NB4 (cell line): ENCODE measurements around the gene ARID3C.

Experiments used
- POLR2A ChIP-seq: IDR thresholded peaks from 2 replicates; pipeline ENCODE4 v1.6.1; 2011; ENCODE audit warnings: mild to moderate bottlenecking; ENCODE audit not compliant: insufficient read length; ENCODE audit errors: extremely low read depth
- TF ChIP-seq, protein P1 (sequence below): IDR thresholded peaks from one replicate; pipeline ENCODE4 v1.5.1; 2012; ENCODE audit warnings: low read depth, low read length
- TF ChIP-seq, protein P2 (sequence below): IDR thresholded peaks from 2 replicates; pipeline ENCODE4 v1.6.1; 2011; ENCODE audit warnings: low read depth, low read length

DNA sequence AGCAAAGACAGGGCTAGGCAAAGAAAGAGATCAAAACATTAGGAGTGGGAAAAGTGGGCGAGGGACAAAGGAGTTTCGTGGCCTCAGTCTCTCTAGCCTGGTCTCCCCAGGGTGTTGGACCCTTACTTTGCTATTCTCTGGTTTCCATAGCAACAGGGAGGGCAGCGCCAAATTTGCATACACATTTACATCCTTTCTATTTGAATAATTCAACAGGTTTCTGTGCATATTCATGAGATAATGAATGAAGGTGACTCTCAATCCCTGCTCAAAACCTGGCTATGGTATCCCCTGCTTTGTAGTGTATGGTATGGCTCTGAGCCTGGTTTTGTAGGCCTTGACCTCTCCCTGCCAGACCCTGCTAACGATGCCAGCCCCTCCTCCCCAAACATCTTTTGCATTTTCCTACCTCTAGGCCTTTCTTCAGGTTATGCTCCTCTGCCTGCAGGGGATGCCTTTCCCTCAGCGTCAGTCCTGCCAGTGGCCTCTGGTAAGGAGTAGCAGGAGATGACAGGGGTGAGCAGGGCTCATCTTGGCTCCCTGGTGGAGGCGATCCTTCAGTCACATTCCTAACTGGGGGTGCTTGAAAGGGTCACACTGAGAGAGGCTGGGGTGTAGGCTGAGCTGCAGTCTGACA, 26.8 kb downstream of the ARID3C start:
- TF ChIP-seq, protein P1, sequence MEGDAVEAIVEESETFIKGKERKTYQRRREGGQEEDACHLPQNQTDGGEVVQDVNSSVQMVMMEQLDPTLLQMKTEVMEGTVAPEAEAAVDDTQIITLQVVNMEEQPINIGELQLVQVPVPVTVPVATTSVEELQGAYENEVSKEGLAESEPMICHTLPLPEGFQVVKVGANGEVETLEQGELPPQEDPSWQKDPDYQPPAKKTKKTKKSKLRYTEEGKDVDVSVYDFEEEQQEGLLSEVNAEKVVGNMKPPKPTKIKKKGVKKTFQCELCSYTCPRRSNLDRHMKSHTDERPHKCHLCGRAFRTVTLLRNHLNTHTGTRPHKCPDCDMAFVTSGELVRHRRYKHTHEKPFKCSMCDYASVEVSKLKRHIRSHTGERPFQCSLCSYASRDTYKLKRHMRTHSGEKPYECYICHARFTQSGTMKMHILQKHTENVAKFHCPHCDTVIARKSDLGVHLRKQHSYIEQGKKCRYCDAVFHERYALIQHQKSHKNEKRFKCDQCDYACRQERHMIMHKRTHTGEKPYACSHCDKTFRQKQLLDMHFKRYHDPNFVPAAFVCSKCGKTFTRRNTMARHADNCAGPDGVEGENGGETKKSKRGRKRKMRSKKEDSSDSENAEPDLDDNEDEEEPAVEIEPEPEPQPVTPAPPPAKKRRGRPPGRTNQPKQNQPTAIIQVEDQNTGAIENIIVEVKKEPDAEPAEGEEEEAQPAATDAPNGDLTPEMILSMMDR, result no peak
- TF ChIP-seq POLR2A, result no peak
- TF ChIP-seq, protein P2, sequence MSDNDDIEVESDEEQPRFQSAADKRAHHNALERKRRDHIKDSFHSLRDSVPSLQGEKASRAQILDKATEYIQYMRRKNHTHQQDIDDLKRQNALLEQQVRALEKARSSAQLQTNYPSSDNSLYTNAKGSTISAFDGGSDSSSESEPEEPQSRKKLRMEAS, result no peak
